Suprapubic skin (tissue), 4 donors: Measurements from ENCODE around the gene EIF5. TPM values are rescaled to one million over a fixed set of nuclear protein-coding genes. Genes with fewer than 3 reads are reported as not detected.

Experiments
- DNase-seq, 2 donors: peaks; one replicate each; pipeline ENCODE4 v3.0.0-alpha.2; 2019; ENCODE audit warnings: low spot score in 2 of 2
- H3K27ac ChIP-seq: fragments of 200-600 bp; sonication (generic); one replicate; pipeline ENCODE4 v1.5.1; 2019
- H3K27me3 ChIP-seq: fragments of 200-600 bp; sonication (generic); one replicate; pipeline ENCODE4 v1.5.1; 2019
- H3K36me3 ChIP-seq: fragments of 200-600 bp; sonication (generic); one replicate; pipeline ENCODE4 v1.5.1; 2019
- H3K4me1 ChIP-seq: fragments of 200-600 bp; sonication (generic); one replicate; pipeline ENCODE4 v1.5.1; 2019
- H3K4me3 ChIP-seq: fragments of 200-600 bp; sonication (generic); one replicate; pipeline ENCODE4 v1.5.1; 2019; ENCODE audit warnings: mild to moderate bottlenecking
- H3K9me3 ChIP-seq: fragments of 200-600 bp; sonication (generic); one replicate; pipeline ENCODE4 v1.5.1; 2019
- EP300 ChIP-seq: sonication (generic); formaldehyde crosslinking; IDR thresholded peaks from one replicate; pipeline ENCODE4 v1.6.1; 2017; ENCODE audit warnings: antibody characterized with exemption
- POLR2A ChIP-seq, 2 donors: fragments of 450-650 bp; IDR thresholded peaks; one replicate each; pipeline ENCODE4 v1.6.1; 2017; ENCODE audit warnings: antibody characterized with exemption in 2 of 2, mild to moderate bottlenecking in 2 of 2, moderate library complexity in 2 of 2
- POLR2AphosphoS5 ChIP-seq, 3 donors: sonication (generic); formaldehyde crosslinking; IDR thresholded peaks; one replicate each; pipeline ENCODE4 v1.6.1; 2017; ENCODE audit warnings: antibody characterized with exemption in 3 of 3
- WGBS: methylation state at CpG from one replicate; pipeline ENCODE4 v1.1.5; 2018; 5-methylcytosine and 5-hydroxymethylcytosine counted together
- total RNA-seq, 4 donors: library from RNA; depleted of rRNA; stranded (reverse); fragments of >200 nt; gene quantifications; one replicate each; pipeline ENCODE4 v1.1.0, GENCODE V29; 2016
- TF ChIP-seq, protein P1 (sequence below), 2 donors: fragments of 200-600 bp in 1 of 2; fragments of 450-650 bp in 1 of 2; sonication (generic) in 1 of 2; IDR thresholded peaks; one replicate each; pipeline ENCODE4 v1.5.1; 2016 to 2019; ENCODE audit warnings: antibody characterized with exemption in 2 of 2, mild to moderate bottlenecking in 1 of 2, moderate library complexity in 1 of 2

The EIF5 gene
- total RNA-seq, 4 donors from 2014 or later = 167 to 241 (median 194) TPM

DNA sequence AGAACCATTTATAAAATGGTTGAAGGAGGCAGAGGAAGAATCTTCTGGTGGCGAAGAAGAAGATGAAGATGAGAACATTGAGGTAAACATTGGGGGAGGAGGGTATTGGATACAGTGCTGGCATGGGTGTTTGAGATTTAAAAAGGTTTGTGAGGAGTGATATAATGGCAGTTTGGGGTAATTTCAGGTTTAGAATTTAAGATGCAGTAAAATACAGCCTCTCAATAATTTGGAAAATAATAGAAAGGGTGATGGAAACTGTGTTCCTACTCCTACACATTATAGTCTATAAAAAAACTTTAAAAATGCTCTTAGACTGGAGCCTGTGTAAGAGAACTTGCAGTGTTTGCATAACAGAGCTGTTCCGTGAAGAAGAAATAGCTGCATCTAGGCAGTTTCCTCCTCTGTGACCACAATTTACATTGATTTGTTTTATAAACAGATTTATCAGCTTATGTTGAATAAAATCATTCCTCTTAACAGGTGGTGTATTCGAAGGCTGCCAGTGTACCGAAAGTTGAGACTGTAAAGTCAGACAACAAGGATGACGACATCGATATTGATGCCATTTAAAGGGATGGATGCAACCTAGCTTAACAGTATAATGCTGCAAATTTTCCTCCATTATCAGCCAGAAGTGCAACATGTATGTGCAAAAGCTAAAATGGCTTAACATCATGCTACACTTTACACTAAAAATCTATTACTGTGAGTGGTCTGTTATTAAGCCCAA lies 6.6 kb downstream of the EIF5 start:
- no peak overlapping the region for H3K27ac ChIP-seq
- H3K4me3 ChIP-seq = no peak overlapping the region
- H3K27me3 ChIP-seq = no peaks in the 10 kb centered on the region
- peaks cover 95% of the 10 kb centered on the region for H3K36me3 ChIP-seq
- peaks cover 16% of the 10 kb centered on the region for H3K4me1 ChIP-seq
- WGBS = 90% methylated on average over 6 of the region's 6 CpGs
- no peak for DNase-seq
- H3K9me3 ChIP-seq = no peaks in the 10 kb centered on the region
- TF ChIP-seq, protein P1, sequence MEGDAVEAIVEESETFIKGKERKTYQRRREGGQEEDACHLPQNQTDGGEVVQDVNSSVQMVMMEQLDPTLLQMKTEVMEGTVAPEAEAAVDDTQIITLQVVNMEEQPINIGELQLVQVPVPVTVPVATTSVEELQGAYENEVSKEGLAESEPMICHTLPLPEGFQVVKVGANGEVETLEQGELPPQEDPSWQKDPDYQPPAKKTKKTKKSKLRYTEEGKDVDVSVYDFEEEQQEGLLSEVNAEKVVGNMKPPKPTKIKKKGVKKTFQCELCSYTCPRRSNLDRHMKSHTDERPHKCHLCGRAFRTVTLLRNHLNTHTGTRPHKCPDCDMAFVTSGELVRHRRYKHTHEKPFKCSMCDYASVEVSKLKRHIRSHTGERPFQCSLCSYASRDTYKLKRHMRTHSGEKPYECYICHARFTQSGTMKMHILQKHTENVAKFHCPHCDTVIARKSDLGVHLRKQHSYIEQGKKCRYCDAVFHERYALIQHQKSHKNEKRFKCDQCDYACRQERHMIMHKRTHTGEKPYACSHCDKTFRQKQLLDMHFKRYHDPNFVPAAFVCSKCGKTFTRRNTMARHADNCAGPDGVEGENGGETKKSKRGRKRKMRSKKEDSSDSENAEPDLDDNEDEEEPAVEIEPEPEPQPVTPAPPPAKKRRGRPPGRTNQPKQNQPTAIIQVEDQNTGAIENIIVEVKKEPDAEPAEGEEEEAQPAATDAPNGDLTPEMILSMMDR (IDR thresholded peaks at IDR 0.05) = no peak
- TF ChIP-seq POLR2AphosphoS5 (IDR thresholded peaks at IDR 0.05) (no peak), POLR2A (IDR thresholded peaks at IDR 0.05) (no peak), EP300 (no peak)

GRCh38 chr14:103341250-103342129 lies 7.5 kb downstream of the EIF5 start:
- H3K9me3 ChIP-seq = no peaks in the 10 kb centered on the region
- H3K27ac ChIP-seq = no peak overlapping the region
- 63% methylated on average over 5 of the region's 5 CpGs for WGBS
- peaks cover 87% of the 10 kb centered on the region for H3K36me3 ChIP-seq
- peaks cover 8% of the 10 kb centered on the region for H3K4me1 ChIP-seq
- no peak overlapping the region for H3K4me3 ChIP-seq
- DNase-seq = no peak
- no peaks in the 10 kb centered on the region for H3K27me3 ChIP-seq
- TF ChIP-seq, protein P1 (IDR thresholded peaks at IDR 0.05) = no peak
- TF ChIP-seq EP300 (no peak), POLR2AphosphoS5 (IDR thresholded peaks at IDR 0.05) (no peak), POLR2A (IDR thresholded peaks at IDR 0.05) (no peak)

- DNase-seq = no peak
- Histone ChIP-seq H3K27me3 (no peaks in the 10 kb centered on the region), H3K9me3 (no peaks in the 10 kb centered on the region), H3K4me3 (no peak overlapping the region), H3K36me3 (peaks cover 69% of the 10 kb centered on the region), H3K27ac (no peak overlapping the region), H3K4me1 (no peaks in the 10 kb centered on the region)
- WGBS = 80% methylated on average over 4 of the region's 4 CpGs
- TF ChIP-seq POLR2A (IDR thresholded peaks at IDR 0.05) = no peak
- no peak for TF ChIP-seq EP300
- TF ChIP-seq, protein P1 (IDR thresholded peaks at IDR 0.05) = no peak
- TF ChIP-seq POLR2AphosphoS5 (IDR thresholded peaks at IDR 0.05) = no peak
These were observed 9.3 kb downstream of the EIF5 start for GRCh38 chr14:103343164-103343879.

DNA sequence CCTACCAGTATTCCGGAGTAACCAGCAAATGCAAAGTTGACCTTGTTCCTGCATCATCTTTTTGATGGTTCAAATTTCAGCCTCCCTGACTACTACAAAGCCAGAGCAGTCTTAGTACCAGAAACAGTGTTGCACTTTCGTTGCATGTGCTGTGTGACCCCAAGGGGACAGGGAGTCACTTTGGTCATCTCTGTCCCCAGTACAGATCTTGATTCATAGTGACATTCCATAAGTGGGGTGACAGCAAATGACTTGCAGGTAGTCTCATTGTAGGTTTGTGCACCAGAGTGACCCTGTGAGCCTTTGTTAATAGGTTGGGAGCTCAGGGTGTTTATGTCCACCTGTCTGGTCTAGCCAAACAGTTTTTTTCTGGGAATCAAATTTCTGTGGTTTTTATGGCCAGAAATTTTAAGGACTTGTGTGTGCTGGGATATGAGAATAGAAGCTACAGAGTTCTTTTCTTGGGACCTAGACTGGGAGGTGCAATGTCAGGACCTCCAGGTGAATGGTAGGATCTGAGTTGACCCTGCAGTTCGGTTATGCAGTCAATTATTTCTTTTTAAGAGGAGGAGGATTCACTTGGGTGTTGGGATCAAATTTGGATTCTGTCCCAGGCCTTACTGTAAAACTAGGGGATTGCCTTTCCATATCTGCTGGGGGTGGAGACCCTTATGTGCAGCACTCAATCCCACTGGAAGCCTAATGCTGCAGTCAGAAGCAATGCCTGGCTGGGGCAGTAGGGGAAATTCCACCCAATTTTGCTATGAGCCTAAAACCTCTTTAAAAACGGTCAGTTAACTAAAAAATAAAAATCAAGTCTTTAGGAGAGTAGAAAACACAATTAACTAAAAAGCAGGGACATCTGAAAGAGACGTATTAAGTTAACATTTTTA lies 10.1 kb downstream of the EIF5 start:
- no peaks in the 10 kb centered on the region for H3K9me3 ChIP-seq
- H3K27me3 ChIP-seq = no peaks in the 10 kb centered on the region
- DNase-seq = no peak
- no peak for TF ChIP-seq EP300
- no peak for TF ChIP-seq POLR2A (IDR thresholded peaks at IDR 0.05)
- TF ChIP-seq, protein P1 (IDR thresholded peaks at IDR 0.05) = no peak
- TF ChIP-seq POLR2AphosphoS5 (IDR thresholded peaks at IDR 0.05) = no peak
- WGBS = 83% methylated on average over 5 of the region's 5 CpGs
- H3K4me1 ChIP-seq = no peaks in the 10 kb centered on the region
- H3K4me3 ChIP-seq = no peak overlapping the region
- no peak overlapping the region for H3K27ac ChIP-seq
- peaks cover 60% of the 10 kb centered on the region for H3K36me3 ChIP-seq
